Small intestine (tissue), 7 donors: Measurements from ENCODE around the gene SPHK1. TPM values are rescaled to one million over a fixed set of nuclear protein-coding genes. Genes with fewer than 3 reads are reported as not detected.

Experiments used
- DNase-seq, 2 donors: peaks; one replicate each; pipeline versions ENCODE4 v3.0.0 to v3.0.0-alpha.2; 2013
- FAIRE-seq: peaks from 2 replicates; lab custom pipeline; 2012; peaks lifted over from hg19 to GRCh38; lab: Jason Lieb, UNC
- H3K27ac ChIP-seq, 3 donors: one replicate each; pipeline ENCODE4 v1.5.1; 2013; ENCODE audit warnings: low read length in 2 of 3, mild to moderate bottlenecking in 2 of 3, control low read depth in 1 of 3, inconsistent platforms in 1 of 3, low read depth in 1 of 3, moderate library complexity in 1 of 3
- H3K27me3 ChIP-seq, 3 donors: one replicate each; pipeline ENCODE4 v1.6.1; 2013; ENCODE audit warnings: low read length in 3 of 3, inconsistent platforms in 1 of 3; ENCODE audit not compliant: control insufficient read depth in 3 of 3, insufficient read depth in 3 of 3
- H3K36me3 ChIP-seq, 3 donors: one replicate each; pipeline ENCODE4 v1.6.1; 2013; ENCODE audit warnings: low read length in 3 of 3, inconsistent platforms in 1 of 3, low read depth in 1 of 3, mild to moderate bottlenecking in 1 of 3, moderate library complexity in 1 of 3; ENCODE audit not compliant: control insufficient read depth in 3 of 3, insufficient read depth in 2 of 3
- H3K4me1 ChIP-seq, 3 donors: one replicate each; pipeline ENCODE4 v1.6.1; 2013; ENCODE audit warnings: low read length in 2 of 3, inconsistent platforms in 1 of 3, low read depth in 1 of 3, mild to moderate bottlenecking in 1 of 3, moderate library complexity in 1 of 3; ENCODE audit not compliant: control insufficient read depth in 3 of 3, insufficient read depth in 2 of 3
- H3K4me3 ChIP-seq, 3 donors: one replicate each; pipeline ENCODE4 v1.5.1; 2013; ENCODE audit warnings: low read length in 3 of 3, control low read depth in 1 of 3, inconsistent platforms in 1 of 3, low read depth in 1 of 3, mild to moderate bottlenecking in 1 of 3, moderate library complexity in 1 of 3
- H3K9me3 ChIP-seq, 2 donors: one replicate each; pipeline ENCODE4 v1.6.1; 2013; ENCODE audit warnings: low read depth in 1 of 2, low read length in 1 of 2; ENCODE audit not compliant: control insufficient read depth in 2 of 2, insufficient read depth in 1 of 2
- WGBS, 3 donors: extraction: QIAGEN DNeasy Blood & Tissue Kit; methylation state at CpG; one replicate each; pipeline ENCODE4 v1.1.7; 2013; 5-methylcytosine and 5-hydroxymethylcytosine counted together
- polyA plus RNA-seq, 4 donors: library from polyadenylated mRNA; stranded (reverse) in 3 of 4; unstranded in 1 of 4; fragments of 200-250 nt in 3 of 4; fragments of 120-200 nt in 1 of 4; gene quantifications; one replicate each; pipeline versions ENCODE4 v1.2.1 to v1.2.3, GENCODE V29; 2013
- donor health status: healthy with polysubstance abuse.
- donor health status: control.
- donor health status: control.
- donor health status: Bipolar disorder and iron deficiency.
- donor health status: healthy.

The SPHK1 gene
- polyA plus RNA-seq, 4 donors, result 1.0 to 12.7 (median 11.1) TPM

- Histone ChIP-seq H3K4me1 (peaks cover 0 to 3% (median 0%) of the 10 kb centered on the region in 3 donors), H3K9me3 (no peaks in the 10 kb centered on the region), H3K27me3 (no peaks in the 10 kb centered on the region), H3K4me3 (no peak overlapping the region), H3K27ac (no peak overlapping the region), H3K36me3 (peaks cover 0 to 10% (median 0%) of the 10 kb centered on the region in 3 donors)
- FAIRE-seq, result no peak
- WGBS, 3 donors, result 76 to 79% (median 77%) methylated on average over 3 of the region's 3 CpGs
- DNase-seq, result no peak
Observed at GRCh38 chr17:76432712-76433336, 48.4 kb downstream of the SPHK1 start.

- Histone ChIP-seq H3K4me3 (no peak overlapping the region), H3K36me3 (peaks cover 0 to 10% (median 0%) of the 10 kb centered on the region in 3 donors), H3K4me1 (no peaks in the 10 kb centered on the region), H3K27me3 (no peaks in the 10 kb centered on the region), H3K9me3 (no peaks in the 10 kb centered on the region), H3K27ac (no peak overlapping the region)
- no peak for DNase-seq
- FAIRE-seq, result no peak
- WGBS, 3 donors, result 93 to 96% (median 94%) methylated on average over 9 of the region's 9 CpGs
Observed at GRCh38 chr17:76433693-76434092, 49.3 kb downstream of the SPHK1 start.

GRCh38 chr17:76434870-76435269 lies 50.5 kb downstream of the SPHK1 start:
- Histone ChIP-seq H3K27me3 (no peaks in the 10 kb centered on the region), H3K9me3 (no peaks in the 10 kb centered on the region), H3K4me3 (no peak overlapping the region), H3K4me1 (peaks cover 0 to 4% (median 0%) of the 10 kb centered on the region in 3 donors), H3K27ac (no peak overlapping the region), H3K36me3 (peaks cover 0 to 10% (median 0%) of the 10 kb centered on the region in 3 donors)
- FAIRE-seq, result no peak
- 84 to 92% (median 89%) methylated on average over 7 of the region's 7 CpGs for WGBS, 3 donors
- no peak for DNase-seq

- no peak overlapping the region for H3K27ac ChIP-seq
- H3K27me3 ChIP-seq, result no peaks in the 10 kb centered on the region
- 96% methylated on average over 11 of the region's 11 CpGs for WGBS, 3 donors
- H3K9me3 ChIP-seq, result no peaks in the 10 kb centered on the region
- no peak overlapping the region for H3K4me3 ChIP-seq
- H3K36me3 ChIP-seq, result peaks cover 0 to 11% (median 0%) of the 10 kb centered on the region in 3 donors
- no peak for FAIRE-seq
- DNase-seq, result no peak
- peaks cover 0 to 4% (median 0%) of the 10 kb centered on the region in 3 donors for H3K4me1 ChIP-seq
Observed at GRCh38 chr17:76435751-76436150, 51.3 kb downstream of the SPHK1 start.

Other genes starting within 250 kb of the SPHK1 start
- gene FOXJ1, start 243.4 kb upstream of the SPHK1 start, polyA plus RNA-seq, result under 1 TPM in 3 of 4 donors, not detected in 1; 0.22 to 0.84 (median 0.63) TPM
- 10 to 100 TPM; 13.9 to 30.6 (median 21.6) TPM for gene RNF157, start 144.1 kb upstream of the SPHK1 start, polyA plus RNA-seq
- gene UBALD2, start 119.3 kb upstream of the SPHK1 start, polyA plus RNA-seq, result 100 to 1,000 TPM in 2 of 4 donors, 10 to 100 TPM in 2; 53.1 to 118 (median 84.0) TPM
- 1 to 10 TPM; 2.4 to 3.0 (median 2.6) TPM for gene QRICH2, start 76.3 kb upstream of the SPHK1 start, polyA plus RNA-seq
- gene PRPSAP1, start 30.7 kb upstream of the SPHK1 start, polyA plus RNA-seq, result 10 to 100 TPM; 32.2 to 46.7 (median 33.7) TPM
- gene UBE2O, start 68.5 kb downstream of the SPHK1 start, polyA plus RNA-seq, result 10 to 100 TPM in 2 of 4 donors, 1 to 10 TPM in 2; 5.7 to 19.7 (median 9.6) TPM
- under 1 TPM in 1 of 4 donors, not detected in 3; 0.18 TPM for gene AANAT, start 83.0 kb downstream of the SPHK1 start, polyA plus RNA-seq
- 10 to 100 TPM in 2 of 4 donors, 1 to 10 TPM in 2; 2.0 to 43.2 (median 10.9) TPM for gene RHBDF2, start 116.8 kb downstream of the SPHK1 start, polyA plus RNA-seq
- gene CYGB, start 153.1 kb downstream of the SPHK1 start, polyA plus RNA-seq, result 10 to 100 TPM in 3 of 4 donors, 1 to 10 TPM in 1; 1.1 to 35.4 (median 12.0) TPM
- 1 to 10 TPM in 3 of 4 donors, not detected in 1; 1.6 to 3.4 (median 2.2) TPM for gene PRCD, start 155.4 kb downstream of the SPHK1 start, polyA plus RNA-seq
- 1 to 10 TPM in 3 of 4 donors, not detected in 1; 1.1 to 5.3 (median 2.7) TPM for gene ST6GALNAC2, start 201.3 kb downstream of the SPHK1 start, polyA plus RNA-seq